HG03045 (cell line): ENCODE data around the gene MVB12A.

Experiments
- ATAC-seq: cut with Tn5 transposase; IDR thresholded peaks from one replicate; pipeline ENCODE4 v1.9.1; 2021; ENCODE audit warnings: mild to moderate bottlenecking, moderate library complexity; ENCODE audit not compliant: unreplicated experiment

MVB12A gene

GRCh38 chr19:17419621-17420474, at the start of gene MVB12A:
Gene MVB12A (plus strand): TSS chr19:17420047. CDS start chr19:17420136, 89 bp downstream.
- ATAC-seq = peak; percentile 87

DNA sequence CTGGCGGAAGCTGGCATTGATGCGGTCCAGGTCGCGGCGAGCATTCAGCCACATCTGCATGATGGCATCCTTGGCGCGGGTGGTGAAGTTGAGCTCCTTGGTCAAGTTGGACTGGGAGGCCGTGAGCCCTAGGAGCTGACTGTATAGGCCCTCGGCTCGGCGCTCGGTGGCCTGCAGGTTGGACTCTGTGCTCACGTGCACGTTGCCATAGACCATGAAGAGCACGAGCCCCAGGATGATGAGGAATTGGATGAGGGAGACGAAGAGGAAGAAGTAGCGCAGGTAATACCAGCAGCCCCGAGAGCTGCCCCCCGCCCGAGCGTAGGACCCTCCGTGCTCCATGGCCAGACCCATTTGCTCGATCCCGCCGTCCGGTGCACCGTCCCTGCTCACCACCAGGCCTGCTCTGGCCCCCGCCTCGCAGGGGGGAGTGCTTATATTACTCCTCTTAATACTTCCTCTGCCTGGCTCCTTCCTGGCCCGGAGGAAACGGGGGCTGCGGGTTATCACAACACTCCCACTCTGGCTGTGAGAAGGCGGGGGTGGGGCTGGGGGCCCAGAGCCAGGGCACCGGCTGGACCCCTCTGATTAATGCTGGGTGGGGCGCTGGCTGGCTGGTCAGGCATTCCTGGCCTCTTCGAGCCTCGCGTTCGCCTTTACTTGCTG, 42.8 kb upstream of the MVB12A start, which contains the start of gene PLVAP:
Gene PLVAP, minus strand, starts transcription at position 408 of the 666 bp plus-strand sequence. Its CDS starts 54 bp downstream, at position 354.
- no peak for ATAC-seq

- ATAC-seq = no peak
Measured at GRCh38 chr19:17378271-17378670, 41.6 kb upstream of the MVB12A start.

GRCh38 chr19:17379221-17379631, 40.6 kb upstream of the MVB12A start:
- no peak for ATAC-seq

- no peak for ATAC-seq
Measured at GRCh38 chr19:17380426-17381138, 39.3 kb upstream of the MVB12A start.

DNA sequence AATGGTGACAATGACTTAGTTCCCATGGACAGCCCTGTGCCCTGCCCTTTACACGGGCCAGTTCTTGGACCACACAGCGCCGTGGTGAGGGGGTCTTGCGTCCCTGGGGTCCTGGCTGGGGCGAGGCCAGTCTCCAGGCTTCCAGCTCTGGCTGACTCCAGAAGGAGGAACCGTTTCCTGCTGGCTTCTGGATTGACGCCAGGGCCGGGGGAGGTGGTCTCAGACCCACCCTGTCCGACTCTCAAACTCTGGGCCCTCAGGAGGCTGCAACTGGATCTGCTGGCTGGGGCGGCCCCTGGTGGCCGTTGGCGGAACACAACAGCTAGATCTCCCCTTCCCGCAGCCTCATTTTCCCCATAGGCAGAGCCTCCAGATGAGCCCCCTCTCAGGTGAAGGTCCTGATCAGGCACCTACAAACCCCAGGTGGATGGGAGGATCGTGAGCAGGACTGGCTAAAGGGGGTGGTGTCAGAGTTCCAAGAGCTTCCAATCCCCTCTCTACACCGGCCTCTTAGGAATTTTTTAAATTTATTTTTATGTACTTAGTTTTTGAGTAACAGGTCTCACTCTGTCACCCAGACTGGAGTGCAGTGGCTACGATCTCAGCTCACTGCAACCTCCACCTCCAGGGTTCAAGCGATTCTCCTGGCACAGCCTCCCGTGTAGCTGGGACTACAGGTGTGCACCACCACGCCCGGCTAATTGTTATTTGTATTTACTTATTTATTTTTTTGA, 33.8 kb upstream of the MVB12A start:
- ATAC-seq = no peak

- ATAC-seq = no peak
Measured at GRCh38 chr19:17389288-17389687, 30.6 kb upstream of the MVB12A start.

DNA sequence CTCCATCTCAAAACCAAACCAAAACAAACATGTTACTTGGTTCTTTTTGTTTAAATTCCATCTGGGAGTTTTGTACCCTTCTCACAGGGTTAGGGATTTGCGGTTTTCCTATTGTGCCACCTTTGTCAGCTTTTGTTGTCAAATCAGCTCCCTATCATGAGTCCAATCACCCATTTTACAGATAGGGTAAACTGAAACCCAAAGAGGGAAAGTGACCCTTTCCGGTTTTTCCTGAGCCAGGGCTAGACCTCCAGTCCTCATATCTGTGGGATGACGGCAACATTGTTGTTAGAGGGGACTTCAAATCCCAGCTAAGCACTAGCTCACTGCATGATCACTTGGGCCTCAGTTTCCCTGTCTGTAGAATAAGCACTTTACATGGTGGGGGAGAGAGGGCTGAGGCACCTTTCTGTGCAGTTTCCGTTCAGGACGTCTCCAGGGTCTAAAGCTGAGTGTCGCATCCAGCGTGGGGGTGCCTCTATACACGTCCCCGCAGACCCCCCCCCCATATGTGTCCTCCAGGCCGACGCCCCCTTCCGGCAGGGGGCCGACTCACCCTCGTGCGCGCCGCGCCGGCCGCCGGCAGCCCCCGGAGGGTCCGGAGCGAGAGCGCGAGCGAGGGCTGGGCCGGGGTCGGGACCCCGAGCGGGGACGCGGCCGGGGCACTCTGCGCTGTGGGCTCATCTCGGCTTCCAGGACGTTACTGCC, 29.7 kb upstream of the MVB12A start:
- no peak for ATAC-seq

DNA sequence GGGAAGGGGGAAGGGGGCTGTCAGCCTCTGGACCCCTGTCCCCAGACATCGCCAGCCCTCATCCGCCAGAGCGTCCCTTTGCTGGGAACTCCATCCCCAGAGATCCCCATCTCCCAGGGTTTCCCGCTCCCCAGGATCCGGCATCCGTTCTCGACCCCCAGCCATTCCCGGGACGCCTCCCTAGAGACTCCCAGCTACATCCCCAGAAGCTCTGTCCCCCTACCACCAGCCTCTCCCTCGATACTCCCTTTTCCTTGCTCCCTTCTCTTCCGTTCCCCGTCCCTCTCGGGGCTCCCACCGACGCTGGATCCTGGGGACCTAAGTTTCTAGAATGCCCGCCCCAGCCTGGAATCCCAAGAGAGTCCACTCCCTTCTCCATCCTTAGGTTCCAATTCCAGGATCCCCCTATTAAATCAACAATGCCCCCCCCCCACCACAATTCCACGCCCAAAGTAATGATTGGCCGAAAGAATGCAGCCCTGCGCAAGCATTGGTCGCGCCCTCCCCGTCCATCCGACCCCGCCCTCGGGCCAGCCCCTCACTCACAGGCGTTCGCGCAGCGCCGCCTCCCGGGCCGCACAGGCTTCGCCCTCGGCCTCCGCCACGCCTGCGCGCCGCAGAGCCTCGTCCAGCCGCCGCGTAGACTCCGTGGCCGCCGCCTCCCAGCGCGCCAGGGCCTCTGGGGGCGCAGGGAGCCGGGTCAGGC, 29.0 kb upstream of the MVB12A start:
- peak; percentile 91 for ATAC-seq

- no peak for ATAC-seq
Measured at GRCh38 chr19:17391371-17392151, 28.3 kb upstream of the MVB12A start.

DNA sequence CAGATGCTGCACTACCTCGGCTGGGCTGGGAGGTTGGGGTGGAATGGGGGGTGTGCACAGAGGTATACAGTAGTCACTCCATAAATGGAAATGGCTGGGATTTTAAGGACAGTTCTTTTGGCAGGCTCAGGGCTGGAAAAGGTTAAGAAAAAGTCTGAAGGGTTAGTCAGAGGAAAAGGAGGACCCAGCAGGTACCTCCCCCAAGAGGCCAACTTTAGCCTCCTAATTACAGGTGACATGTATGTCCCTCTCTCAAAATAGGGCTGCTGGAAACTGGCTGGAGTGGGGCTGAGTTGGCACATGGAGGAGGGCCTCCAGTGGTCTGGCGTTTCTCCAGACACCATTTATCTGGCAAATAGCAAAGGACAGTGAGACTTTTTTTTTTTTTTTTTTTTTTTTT, 26.8 kb upstream of the MVB12A start:
- ATAC-seq = no peak

- ATAC-seq = no peak
Measured at GRCh38 chr19:17393914-17394313, 25.9 kb upstream of the MVB12A start, which contains the start of gene CCDC194. Gene CCDC194 (minus strand): TSS chr19:17394196. CDS start chr19:17394158, 38 bp downstream.

- ATAC-seq = no peak
Measured at GRCh38 chr19:17394891-17395415, 24.9 kb upstream of the MVB12A start.

DNA sequence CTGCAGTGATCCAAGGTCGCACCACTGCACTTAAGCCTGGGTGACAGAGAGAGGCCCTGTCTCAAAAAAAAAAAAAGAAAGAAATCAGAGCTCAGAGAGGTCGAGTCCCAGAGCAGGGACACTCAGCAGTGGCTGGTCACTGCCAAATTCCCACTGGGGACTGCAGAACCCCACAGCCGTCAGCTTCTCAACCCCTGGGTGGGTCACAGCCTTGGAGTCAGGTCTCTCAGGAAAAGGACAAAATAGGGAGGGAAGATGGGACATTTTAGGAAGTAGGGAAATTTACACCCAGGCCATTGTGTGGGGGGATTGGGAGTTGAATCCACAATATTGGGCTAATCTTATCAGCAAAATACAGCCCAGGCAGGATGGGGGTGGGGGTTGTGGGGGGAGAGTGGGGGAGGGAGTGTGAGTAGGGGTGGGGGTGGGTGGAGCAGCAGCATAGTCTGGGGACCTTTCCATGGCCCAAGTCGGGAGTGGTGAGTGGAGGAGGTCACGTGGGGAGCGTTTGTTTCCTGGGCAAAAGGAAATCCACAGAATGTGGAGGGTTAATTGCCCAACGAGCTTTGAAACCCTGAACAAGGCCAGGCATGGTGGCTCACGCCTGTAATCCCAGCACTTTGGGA, 20.8 kb upstream of the MVB12A start:
- no peak for ATAC-seq

- no peak for ATAC-seq
Measured at GRCh38 chr19:17401628-17402027, 18.2 kb upstream of the MVB12A start.

DNA sequence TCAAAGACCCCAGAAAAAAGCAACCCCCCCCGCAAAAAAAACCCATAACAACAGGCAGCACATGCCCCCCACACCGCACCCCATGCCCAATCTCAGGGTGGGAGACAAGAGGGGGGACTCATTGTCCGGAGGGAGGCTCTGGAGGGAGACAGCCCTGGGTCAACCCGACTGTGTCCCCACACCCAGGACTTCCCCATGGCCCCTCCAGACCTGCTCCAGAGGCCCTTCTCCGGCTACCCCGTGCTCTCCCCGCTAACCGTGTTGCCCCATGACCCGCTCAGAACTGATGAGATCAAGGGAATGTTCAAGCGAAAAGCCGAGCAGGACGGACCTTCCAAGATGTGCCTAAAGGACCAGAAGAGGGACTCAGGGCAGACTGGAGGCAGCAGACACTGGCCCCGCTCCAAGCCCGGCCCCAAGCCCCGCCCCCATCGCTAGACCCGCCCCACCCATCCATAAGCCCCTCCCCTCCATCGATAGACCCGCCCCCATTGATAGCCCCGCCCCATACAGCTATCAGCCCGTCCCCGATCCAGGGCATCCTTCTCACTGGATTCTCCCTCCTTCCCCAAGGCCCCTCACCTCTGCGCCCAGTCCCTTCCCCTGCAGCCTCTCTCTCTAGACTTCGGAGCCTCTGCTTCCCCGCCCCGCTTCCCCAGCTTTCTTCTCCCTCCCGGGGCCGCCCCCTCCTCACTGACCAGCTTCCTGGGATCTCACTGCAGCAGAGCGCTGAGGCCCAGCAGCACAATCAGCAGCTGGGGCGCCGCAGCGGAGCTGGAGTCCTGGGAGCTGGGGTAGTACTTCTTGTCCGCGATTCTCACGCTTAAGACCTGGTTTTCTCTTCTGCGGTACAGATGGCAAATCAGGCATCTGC, 16.6 kb upstream of the MVB12A start:
- ATAC-seq = no peak

DNA sequence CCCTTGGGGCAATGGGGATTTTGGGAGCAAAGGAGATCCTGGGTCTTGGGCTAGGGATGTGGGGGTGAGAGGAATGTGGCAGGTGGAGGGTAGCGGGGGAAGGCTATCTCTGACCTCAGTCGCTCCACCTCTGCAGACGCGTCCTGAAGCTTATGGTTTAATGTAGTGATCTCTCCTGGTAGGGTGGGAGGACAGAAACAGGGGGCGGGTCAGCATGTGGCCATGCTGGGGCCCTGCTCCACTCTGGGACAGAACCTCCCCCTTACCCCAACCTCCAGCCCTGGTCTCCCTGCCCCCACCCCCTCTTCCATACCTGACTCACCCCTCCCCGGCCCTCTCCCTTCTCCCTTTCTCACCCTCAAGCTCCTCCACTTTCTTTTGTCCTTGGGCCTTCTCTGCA, 15.8 kb upstream of the MVB12A start:
- no peak for ATAC-seq
